ENCODE data around the gene PLTP. TPM values are rescaled to one million over a fixed set of nuclear protein-coding genes. Genes with fewer than 3 reads are reported as not detected.

Gene PLTP, protein sequence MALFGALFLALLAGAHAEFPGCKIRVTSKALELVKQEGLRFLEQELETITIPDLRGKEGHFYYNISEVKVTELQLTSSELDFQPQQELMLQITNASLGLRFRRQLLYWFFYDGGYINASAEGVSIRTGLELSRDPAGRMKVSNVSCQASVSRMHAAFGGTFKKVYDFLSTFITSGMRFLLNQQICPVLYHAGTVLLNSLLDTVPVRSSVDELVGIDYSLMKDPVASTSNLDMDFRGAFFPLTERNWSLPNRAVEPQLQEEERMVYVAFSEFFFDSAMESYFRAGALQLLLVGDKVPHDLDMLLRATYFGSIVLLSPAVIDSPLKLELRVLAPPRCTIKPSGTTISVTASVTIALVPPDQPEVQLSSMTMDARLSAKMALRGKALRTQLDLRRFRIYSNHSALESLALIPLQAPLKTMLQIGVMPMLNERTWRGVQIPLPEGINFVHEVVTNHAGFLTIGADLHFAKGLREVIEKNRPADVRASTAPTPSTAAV
- 54.6 to 58.1 TPM (median 55.5 TPM) in 3 replicates for total RNA-seq

DNA sequence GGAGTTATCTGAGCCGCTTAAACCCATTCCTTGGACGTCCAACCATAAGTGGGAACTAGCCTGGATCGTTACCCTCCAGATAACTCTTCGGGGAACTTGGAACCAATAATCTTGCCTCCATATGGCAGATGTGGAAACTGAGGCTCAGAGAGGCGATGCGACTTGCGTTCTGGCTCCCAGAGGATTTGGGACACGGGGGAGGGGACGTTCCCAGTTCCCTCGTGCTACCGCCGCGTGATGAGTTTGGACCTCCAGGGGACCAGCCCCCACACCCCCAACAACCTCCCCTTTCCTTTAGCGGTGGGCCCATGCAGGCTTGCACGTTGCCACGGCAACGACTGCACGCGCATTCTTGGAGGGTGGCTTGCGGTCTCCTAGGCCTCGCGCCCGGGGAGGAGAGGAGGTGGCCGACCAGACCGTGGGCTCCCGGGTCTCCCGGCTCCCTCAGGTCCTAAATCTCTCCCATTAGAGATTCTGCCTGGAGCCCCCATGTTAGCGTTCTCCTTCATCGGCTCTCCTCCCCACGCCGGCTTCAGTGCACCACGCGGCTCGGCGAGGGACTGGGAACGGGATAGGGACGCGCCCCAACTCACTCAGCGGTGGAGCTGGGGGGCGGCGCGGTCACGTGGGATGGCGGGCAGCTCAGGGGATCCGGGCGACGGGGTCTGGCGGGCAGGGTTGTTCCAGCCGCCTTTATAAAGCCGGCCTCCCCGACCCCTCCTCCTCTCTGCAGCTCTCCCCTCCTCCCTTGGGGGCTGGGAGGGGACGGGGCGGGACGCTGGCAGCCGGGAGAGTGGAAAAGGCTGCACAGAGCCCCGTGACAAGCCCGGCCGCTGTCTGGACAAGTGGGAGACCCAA lies at the start of gene PLTP:
Gene PLTP, minus strand, starts transcription at position 670 of the 858 bp plus-strand sequence. CDS start 703 bp downstream, outside the sequence.
- peak within 1 kb of the TSS; percentile 94 for H3K27ac Mint-ChIP-seq

DNA sequence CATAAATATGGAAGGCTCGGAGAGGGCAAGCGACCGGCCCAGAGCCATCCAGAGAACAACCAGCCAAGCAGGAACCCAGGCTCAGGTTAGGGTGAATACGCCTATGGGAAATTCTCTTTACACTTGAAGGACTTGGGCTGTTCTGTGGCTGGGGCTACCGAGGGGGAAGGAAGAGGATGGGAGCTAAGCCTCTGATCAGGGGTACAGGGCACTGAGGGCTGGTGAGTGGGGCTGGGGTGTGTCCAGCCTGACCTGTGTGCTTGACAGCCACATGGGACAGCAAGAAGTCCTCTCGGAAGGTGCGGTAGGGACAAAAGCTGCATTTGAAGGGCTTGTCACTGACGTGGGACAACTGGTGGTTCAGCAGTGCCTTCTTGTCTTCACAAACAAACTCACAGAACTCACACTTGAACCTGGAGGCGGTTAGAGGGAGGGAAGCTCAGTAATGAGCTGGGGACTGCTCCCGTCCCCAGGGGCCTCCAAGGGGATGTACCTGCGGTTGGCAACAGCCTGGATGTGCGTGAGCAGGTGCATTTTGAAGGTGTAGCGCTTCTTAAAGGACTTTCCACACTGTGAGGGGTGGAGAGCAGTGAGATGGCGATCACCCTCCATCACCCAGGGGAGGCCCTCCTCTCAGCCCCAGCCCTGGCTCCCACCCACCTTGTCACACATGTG lies 48.1 kb upstream of the PLTP start:
- peaks cover 4% of the 10 kb centered on the region for H3K9me3 Mint-ChIP-seq
- H3K4me3 Mint-ChIP-seq = no peak overlapping the region
- H3K4me1 Mint-ChIP-seq = no peaks in the 10 kb centered on the region
- H3K27me3 Mint-ChIP-seq (ENCODE audit: low read depth) = no peaks in the 10 kb centered on the region
- TF ChIP-seq, protein P1, sequence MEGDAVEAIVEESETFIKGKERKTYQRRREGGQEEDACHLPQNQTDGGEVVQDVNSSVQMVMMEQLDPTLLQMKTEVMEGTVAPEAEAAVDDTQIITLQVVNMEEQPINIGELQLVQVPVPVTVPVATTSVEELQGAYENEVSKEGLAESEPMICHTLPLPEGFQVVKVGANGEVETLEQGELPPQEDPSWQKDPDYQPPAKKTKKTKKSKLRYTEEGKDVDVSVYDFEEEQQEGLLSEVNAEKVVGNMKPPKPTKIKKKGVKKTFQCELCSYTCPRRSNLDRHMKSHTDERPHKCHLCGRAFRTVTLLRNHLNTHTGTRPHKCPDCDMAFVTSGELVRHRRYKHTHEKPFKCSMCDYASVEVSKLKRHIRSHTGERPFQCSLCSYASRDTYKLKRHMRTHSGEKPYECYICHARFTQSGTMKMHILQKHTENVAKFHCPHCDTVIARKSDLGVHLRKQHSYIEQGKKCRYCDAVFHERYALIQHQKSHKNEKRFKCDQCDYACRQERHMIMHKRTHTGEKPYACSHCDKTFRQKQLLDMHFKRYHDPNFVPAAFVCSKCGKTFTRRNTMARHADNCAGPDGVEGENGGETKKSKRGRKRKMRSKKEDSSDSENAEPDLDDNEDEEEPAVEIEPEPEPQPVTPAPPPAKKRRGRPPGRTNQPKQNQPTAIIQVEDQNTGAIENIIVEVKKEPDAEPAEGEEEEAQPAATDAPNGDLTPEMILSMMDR (IDR thresholded peaks at IDR 0.05; ENCODE audit: unreplicated experiment) = no peak
- no peak overlapping the region for H3K27ac Mint-ChIP-seq
- no peak for DNase-seq (ENCODE audit: low spot score in 2 of 2, unreplicated experiment in 2 of 2)
- peaks cover 35% of the 10 kb centered on the region for H3K36me3 Mint-ChIP-seq

More for the DNA sequence above, at the start of gene PLTP:
- Mint-ChIP-seq H3K4me3 (peak within 1 kb of the TSS; percentile 76), H3K27me3 (ENCODE audit: low read depth) (no peaks in the 10 kb centered on the region), H3K9me3 (no peaks in the 10 kb centered on the region), H3K4me1 (peaks cover 8% of the 10 kb centered on the region), H3K36me3 (peaks cover 17% of the 10 kb centered on the region)
- TF ChIP-seq, protein P1 (IDR thresholded peaks at IDR 0.05; ENCODE audit: unreplicated experiment) = no peak
- peak; percentile 60 to 75 for DNase-seq (ENCODE audit: low spot score in 2 of 2, unreplicated experiment in 2 of 2)

DNA sequence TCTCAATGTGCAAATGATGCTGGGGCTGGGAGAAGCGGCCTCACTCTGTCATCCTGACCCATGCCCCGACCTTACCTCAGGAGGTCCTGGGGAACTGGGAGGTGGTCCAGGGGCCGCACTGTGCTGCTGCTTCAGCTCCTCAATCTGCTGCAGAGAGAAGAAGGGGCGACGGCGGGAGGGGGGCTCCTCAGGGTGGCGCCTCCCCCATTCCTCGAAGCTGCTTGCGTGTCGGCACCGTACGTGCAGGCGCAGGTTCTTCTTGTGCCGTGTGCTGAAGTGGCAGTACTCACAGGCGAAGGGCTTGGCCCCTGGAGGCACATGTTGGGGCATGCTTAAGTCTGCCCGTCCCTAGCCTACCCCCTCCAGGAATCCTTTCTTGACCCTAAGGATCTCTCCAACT lies 47.2 kb upstream of the PLTP start:
- H3K27ac Mint-ChIP-seq = no peak overlapping the region

DNA sequence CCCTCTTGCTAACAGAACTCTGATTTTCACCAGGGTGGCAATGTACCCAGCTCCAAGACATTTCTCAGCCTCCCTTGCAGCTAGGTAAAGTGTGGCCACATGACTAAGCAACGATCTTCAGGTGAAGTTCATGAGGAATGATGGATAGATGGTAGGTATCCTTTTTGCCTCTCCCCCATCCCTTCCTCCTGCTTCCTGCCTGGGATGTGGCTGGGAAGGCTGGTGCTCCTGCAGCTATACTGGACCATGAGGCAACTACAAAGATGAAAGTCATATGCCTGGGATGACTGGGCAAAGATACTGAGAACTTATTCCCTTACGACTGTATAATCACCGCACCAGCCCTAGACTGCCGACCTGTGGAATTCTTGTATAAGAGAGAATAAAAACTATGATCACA lies 46.6 kb upstream of the PLTP start:
- peaks cover 33% of the 10 kb centered on the region for H3K36me3 Mint-ChIP-seq
- H3K4me1 Mint-ChIP-seq = no peaks in the 10 kb centered on the region
- H3K9me3 Mint-ChIP-seq = peaks cover 4% of the 10 kb centered on the region
- H3K27ac Mint-ChIP-seq = no peak overlapping the region
- no peak overlapping the region for H3K4me3 Mint-ChIP-seq
- no peak for DNase-seq (ENCODE audit: low spot score in 2 of 2, unreplicated experiment in 2 of 2)
- TF ChIP-seq, protein P1 (IDR thresholded peaks at IDR 0.05; ENCODE audit: unreplicated experiment) = no peak
- H3K27me3 Mint-ChIP-seq (ENCODE audit: low read depth) = no peaks in the 10 kb centered on the region

More for the DNA sequence above, 47.2 kb upstream of the PLTP start:
- Mint-ChIP-seq H3K4me1 (no peaks in the 10 kb centered on the region), H3K36me3 (peaks cover 33% of the 10 kb centered on the region), H3K4me3 (no peak overlapping the region), H3K27me3 (ENCODE audit: low read depth) (no peaks in the 10 kb centered on the region), H3K9me3 (peaks cover 4% of the 10 kb centered on the region)
- TF ChIP-seq, protein P1 (IDR thresholded peaks at IDR 0.05; ENCODE audit: unreplicated experiment) = no peak
- no peak for DNase-seq (ENCODE audit: low spot score in 2 of 2, unreplicated experiment in 2 of 2)

Measured in mesothelial cell of epicardium (in vitro differentiated cells).